ENCODE measurements around the gene CCDC33.

- TF ChIP-seq, protein P1, sequence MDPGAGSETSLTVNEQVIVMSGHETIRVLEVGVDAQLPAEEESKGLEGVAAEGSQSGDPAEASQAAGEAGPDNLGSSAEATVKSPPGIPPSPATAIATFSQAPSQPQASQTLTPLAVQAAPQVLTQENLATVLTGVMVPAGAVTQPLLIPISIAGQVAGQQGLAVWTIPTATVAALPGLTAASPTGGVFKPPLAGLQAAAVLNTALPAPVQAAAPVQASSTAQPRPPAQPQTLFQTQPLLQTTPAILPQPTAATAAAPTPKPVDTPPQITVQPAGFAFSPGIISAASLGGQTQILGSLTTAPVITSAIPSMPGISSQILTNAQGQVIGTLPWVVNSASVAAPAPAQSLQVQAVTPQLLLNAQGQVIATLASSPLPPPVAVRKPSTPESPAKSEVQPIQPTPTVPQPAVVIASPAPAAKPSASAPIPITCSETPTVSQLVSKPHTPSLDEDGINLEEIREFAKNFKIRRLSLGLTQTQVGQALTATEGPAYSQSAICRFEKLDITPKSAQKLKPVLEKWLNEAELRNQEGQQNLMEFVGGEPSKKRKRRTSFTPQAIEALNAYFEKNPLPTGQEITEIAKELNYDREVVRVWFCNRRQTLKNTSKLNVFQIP (CRISPR knock-in tag; IDR thresholded peaks at IDR 0.05; ENCODE audit: borderline replicate concordance, low read depth): no peak
- TF ChIP-seq, protein P2, sequence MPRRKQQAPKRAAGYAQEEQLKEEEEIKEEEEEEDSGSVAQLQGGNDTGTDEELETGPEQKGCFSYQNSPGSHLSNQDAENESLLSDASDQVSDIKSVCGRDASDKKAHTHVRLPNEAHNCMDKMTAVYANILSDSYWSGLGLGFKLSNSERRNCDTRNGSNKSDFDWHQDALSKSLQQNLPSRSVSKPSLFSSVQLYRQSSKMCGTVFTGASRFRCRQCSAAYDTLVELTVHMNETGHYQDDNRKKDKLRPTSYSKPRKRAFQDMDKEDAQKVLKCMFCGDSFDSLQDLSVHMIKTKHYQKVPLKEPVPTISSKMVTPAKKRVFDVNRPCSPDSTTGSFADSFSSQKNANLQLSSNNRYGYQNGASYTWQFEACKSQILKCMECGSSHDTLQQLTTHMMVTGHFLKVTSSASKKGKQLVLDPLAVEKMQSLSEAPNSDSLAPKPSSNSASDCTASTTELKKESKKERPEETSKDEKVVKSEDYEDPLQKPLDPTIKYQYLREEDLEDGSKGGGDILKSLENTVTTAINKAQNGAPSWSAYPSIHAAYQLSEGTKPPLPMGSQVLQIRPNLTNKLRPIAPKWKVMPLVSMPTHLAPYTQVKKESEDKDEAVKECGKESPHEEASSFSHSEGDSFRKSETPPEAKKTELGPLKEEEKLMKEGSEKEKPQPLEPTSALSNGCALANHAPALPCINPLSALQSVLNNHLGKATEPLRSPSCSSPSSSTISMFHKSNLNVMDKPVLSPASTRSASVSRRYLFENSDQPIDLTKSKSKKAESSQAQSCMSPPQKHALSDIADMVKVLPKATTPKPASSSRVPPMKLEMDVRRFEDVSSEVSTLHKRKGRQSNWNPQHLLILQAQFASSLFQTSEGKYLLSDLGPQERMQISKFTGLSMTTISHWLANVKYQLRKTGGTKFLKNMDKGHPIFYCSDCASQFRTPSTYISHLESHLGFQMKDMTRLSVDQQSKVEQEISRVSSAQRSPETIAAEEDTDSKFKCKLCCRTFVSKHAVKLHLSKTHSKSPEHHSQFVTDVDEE (CRISPR knock-in tag; IDR thresholded peaks at IDR 0.05): no peak
- TF ChIP-seq ZNF565 (CRISPR knock-in tag; conservative IDR thresholded peaks at IDR 0.05; ENCODE audit: low read depth) (no peak), BACH2 (CRISPR knock-in tag; IDR thresholded peaks at IDR 0.05; ENCODE audit: borderline replicate concordance) (no peak), ZNF70 (CRISPR knock-in tag; IDR thresholded peaks at IDR 0.05) (no peak)
These were observed 27.6 kb upstream of the CCDC33 start for GRCh38 chr15:74208496-74208895.

Measured in SK-N-SH treated with all-trans-retinoic acid at 6 μM for 48 hours (cell line).